PC-9 (cell line): ENCODE results near the gene SAMD9L.

Source experiments
- EZH2 ChIP-seq: fragments of 200-600 bp; sonication (generic); IDR thresholded peaks from 2 replicates; pipeline ENCODE4 v1.8.0; 2017; ENCODE audit warnings: antibody characterized with exemption, low read depth
- TF ChIP-seq, protein P1 (sequence below): fragments of 200-600 bp; sonication (generic); conservative IDR thresholded peaks from 2 replicates; pipeline ENCODE4 v1.6.1; 2017; ENCODE audit warnings: mixed run types, antibody characterized with exemption, mild to moderate bottlenecking, moderate library complexity

DNA sequence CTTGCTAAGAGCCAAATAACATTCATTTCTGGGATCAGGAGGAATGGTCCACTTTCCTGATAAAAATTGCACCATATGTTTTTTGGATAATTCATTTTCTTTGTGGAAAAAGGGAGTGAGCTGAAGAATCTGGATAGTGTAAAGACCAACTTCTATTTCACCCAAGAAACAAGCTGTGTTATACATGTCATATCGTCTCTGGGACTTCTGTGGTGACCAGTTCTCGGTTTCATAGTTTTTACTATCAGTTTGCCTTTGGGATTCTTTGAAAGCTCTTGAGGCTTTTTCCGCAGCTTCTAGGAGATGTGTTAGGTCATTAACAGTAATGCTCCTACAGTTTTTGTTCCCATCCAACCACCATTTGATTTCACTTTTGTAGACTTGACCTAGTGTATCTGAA lies 16.0 kb downstream of the SAMD9L start:
- TF ChIP-seq, protein P1, sequence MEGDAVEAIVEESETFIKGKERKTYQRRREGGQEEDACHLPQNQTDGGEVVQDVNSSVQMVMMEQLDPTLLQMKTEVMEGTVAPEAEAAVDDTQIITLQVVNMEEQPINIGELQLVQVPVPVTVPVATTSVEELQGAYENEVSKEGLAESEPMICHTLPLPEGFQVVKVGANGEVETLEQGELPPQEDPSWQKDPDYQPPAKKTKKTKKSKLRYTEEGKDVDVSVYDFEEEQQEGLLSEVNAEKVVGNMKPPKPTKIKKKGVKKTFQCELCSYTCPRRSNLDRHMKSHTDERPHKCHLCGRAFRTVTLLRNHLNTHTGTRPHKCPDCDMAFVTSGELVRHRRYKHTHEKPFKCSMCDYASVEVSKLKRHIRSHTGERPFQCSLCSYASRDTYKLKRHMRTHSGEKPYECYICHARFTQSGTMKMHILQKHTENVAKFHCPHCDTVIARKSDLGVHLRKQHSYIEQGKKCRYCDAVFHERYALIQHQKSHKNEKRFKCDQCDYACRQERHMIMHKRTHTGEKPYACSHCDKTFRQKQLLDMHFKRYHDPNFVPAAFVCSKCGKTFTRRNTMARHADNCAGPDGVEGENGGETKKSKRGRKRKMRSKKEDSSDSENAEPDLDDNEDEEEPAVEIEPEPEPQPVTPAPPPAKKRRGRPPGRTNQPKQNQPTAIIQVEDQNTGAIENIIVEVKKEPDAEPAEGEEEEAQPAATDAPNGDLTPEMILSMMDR, result no peak
- no peak for TF ChIP-seq EZH2
